ENCODE data around the gene RNFT2.
A peak's percentile ranks its signal among the peaks of the same experiment; 100 is the strongest.
"Not testable (repeated sequence)": the region's sequence is repeated elsewhere in the genome, so short reads cannot be mapped to it uniquely, and the experiment has no call there.

The RNFT2 gene

GRCh38 chr12:116710370-116711150 is 27.6 kb upstream of the RNFT2 start:
- no peak for DNase-seq (ENCODE audit: low read depth)

DNA sequence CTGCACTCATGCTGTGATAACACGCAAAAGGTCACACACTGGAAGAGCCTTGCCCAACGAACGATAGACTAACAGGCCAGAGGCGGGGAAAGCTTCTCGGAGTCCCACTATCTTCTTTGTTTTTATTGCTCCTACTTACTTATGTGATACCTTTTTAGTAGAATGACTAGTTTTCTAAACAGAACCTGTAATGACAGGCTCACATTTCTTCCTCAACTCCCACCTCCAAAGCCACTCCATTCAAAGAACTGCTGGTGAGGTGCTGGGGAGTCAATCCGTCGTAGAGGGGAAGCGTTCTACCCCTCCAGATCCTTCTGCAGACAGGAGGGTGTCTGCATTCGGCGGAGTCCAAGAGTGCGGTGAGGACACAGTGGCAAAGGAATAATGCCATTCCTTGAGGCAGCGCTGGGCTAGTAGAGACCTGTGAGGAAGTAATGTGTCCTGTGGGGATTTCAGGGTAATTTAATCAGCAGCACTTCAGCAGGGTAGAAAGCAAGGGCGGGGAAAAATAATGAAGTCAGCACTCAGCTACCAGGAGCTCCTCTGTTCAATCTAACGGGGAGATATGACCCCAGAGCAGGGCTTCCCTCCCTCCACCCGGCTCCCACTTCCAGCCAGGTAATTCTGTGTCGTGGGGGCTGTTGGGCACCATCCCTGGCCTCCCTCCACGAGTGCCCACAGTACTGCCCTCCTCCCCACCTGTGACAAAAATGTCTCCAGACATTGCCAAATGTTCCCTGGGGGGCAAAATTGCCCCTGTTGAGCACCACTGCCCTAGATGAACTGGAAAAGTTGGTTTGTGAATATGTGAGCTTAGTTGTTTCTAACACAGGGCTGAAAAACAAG is 25.4 kb upstream of the RNFT2 start:
- no peak for DNase-seq (ENCODE audit: low read depth)

GRCh38 chr12:116713527-116713926 is 24.6 kb upstream of the RNFT2 start:
- no peak for DNase-seq (ENCODE audit: low read depth)

DNA sequence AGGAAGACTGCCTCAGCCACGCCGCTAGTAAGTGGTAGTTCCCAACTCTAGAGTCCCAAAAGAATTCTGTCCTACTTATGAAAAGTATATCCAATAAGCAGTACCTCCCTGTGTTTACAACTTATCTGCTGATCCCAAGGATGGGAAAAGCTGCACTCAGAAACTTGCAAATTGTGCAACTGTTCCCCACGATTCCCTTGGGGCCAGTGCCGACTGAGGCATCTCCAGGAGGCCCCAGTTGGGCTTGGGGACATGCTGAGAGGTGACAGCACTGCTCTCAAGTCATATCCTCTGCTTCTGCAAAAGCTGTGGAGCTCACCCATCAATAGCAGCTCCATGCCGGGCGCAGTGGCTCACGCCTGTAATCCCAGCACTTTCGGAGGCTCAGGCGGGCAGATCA is 23.9 kb upstream of the RNFT2 start:
- DNase-seq (ENCODE audit: low read depth) = no peak

GRCh38 chr12:116717466-116718437 is 20.4 kb upstream of the RNFT2 start:
- DNase-seq (ENCODE audit: low read depth) = no peak

- peak; percentile 54 for DNase-seq (ENCODE audit: low read depth)
These were observed 19.3 kb upstream of the RNFT2 start for GRCh38 chr12:116718655-116719454.

DNA sequence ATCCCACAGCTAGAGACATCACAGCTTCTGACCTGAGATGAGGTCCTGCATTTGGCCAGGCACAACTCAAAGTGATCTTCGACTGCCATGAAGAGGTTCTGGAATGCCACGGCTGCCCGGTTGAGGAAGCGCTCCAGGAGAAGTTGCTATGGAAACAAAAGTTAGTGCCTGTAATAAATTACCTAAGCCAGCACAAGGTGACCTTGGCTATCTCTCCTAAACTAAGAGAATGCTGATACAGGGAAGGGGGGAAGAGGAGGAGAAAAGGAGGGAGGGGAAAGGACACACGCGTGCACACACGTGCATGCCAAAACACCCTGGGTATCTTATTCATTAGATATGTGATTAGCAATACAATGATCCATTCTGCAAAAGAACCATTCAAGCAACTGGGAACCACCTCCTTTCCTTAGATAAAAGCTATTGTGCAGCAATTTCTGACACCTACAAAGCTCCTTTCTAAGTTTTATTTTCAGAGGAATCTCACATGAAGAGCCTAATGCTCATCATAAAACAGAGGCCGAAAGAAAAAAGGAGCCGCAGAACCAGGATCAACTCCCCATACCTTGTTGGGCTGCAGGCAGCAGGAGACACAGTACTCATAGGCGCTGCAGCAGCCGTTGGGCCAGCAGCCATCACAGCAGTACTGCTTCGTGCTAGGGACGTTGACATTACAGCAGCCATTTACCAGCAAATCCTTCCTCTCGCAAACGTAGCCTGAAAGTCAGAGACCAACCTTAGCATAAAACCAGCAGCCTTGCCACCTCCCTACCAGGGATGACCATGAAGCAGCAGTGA is 18.2 kb upstream of the RNFT2 start:
- peak; percentile 7 for DNase-seq (ENCODE audit: low read depth)

- no peak for DNase-seq (ENCODE audit: low read depth)
These were observed 15.9 kb upstream of the RNFT2 start for GRCh38 chr12:116722245-116722644.

DNA sequence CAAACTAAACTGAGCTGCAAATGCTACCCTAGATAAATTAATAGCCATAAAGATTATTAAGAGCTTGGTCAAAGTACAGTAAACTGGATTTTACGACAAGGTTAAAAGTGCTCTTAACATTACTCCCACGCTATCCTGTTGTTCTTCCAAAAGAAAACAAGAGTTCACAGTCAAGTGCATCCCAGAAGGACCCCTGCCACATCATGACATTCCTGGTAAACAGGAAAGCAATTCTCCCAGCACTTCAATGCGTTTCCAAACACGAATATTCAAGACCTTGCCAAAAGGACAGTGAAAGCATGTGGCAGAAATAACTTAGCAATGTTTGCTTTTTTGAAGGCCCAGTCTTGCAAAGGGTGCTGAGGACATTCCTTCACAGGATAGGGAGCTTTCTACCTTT is 11.4 kb upstream of the RNFT2 start:
- no peak for DNase-seq (ENCODE audit: low read depth)

DNA sequence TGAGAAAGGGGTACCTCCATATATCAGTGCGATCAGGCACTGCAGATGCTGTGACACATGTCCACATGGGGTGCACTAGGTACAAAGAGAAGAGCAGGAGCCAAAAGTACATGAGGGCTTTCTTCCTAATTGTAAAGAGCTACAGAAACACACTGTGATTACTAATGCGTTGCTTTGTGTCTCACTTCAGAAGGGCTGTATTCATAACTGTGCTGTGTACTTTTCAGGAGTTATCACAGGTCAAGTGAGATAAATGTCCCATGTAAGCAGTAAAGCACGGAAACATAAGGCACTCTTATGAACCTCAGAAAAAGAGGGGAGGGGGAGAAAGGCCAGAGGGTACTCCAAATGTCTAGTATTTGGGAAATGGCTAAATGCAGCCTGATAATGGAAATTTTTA is 10.9 kb upstream of the RNFT2 start:
- DNase-seq (ENCODE audit: low read depth) = no peak

DNA sequence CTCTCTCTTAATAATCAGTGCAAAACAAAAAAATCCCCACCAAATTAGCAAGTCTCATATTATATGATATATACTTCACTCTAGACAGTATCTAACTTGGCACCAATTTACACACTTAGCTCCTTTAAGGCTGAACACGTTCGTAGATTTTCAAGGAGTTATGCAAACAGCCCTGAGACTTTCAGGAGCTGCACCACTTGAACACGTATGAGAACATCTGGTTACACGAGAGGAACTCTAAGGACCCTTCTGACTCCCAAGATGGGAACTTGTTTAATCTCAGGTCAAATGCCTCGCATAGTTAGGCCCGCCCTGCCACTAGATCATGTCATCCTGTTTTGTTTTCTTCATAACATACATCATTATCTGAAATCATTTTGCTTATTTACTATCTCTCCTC is 10.2 kb upstream of the RNFT2 start:
- DNase-seq (ENCODE audit: low read depth) = peak; percentile 6

DNA sequence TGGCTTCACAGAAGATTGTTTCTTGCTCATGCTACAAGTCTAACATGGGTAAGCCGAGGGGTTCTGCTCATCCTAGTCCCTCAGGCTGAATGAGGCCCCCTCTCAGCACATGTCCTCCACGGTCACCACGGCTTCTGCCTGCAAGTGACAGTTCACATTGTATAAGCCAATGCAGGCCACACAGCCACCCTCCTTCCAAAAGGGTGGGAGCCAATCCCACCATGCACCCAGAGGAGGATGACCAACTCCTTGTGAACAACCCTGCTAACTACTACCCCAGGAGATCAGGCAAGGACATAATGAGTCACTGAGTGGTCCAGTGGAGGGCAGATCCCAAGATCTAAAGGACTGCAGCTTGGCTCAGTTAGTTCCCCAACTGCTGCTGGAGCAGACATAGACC is 6.3 kb upstream of the RNFT2 start:
- no peak for DNase-seq (ENCODE audit: low read depth)

DNA sequence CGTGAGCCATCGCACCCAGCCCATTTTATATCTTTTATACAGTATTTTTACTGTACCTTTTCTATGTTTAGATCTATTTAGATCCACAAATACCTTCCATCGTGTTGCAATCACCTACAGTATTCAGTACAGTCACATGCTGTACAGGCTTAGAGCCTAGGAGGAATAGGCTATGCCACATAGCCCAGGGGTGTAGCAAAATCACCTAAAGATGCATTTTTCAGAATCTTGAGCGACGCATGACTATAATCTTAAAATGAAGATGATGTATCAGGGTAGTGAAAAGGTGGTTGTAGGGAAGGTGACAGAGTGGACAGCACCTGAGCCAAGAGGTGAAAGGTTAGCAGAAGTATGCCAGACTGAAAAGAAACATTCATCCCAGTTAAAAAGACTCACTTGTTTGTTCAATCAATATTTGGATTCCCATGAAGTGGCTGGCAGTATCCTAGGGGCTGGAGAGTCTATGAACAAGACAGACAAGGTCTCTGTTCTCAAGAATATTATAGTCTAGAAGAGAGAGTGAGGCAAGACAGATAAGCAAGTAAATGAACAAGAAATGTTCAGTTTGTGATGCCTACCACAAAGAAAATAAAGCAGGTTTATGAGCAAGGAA is 3.9 kb upstream of the RNFT2 start:
- no peak for DNase-seq (ENCODE audit: low read depth)

DNA sequence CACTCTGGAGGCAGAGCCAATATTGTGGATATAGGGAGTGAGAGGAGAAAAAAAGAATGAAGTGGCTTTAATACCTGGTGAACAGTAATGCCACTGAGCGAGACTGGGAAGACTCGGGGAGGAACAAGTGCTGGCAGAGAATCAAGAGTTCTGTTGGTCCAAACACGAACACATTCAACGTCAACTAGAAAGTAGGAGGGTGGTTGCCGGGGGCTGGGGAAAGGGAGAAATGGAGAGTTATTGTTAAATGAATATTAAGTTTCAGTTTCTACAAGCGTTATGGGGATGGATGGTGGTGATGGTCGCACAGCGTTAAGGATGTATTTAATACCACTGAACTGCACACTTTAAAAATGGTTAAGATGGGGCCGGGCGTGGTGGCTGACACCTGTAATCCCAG is 3.0 kb upstream of the RNFT2 start:
- DNase-seq (ENCODE audit: low read depth) = no peak

- DNase-seq (ENCODE audit: low read depth) = no peak
These were observed 2.0 kb upstream of the RNFT2 start for GRCh38 chr12:116735951-116736599.

DNA sequence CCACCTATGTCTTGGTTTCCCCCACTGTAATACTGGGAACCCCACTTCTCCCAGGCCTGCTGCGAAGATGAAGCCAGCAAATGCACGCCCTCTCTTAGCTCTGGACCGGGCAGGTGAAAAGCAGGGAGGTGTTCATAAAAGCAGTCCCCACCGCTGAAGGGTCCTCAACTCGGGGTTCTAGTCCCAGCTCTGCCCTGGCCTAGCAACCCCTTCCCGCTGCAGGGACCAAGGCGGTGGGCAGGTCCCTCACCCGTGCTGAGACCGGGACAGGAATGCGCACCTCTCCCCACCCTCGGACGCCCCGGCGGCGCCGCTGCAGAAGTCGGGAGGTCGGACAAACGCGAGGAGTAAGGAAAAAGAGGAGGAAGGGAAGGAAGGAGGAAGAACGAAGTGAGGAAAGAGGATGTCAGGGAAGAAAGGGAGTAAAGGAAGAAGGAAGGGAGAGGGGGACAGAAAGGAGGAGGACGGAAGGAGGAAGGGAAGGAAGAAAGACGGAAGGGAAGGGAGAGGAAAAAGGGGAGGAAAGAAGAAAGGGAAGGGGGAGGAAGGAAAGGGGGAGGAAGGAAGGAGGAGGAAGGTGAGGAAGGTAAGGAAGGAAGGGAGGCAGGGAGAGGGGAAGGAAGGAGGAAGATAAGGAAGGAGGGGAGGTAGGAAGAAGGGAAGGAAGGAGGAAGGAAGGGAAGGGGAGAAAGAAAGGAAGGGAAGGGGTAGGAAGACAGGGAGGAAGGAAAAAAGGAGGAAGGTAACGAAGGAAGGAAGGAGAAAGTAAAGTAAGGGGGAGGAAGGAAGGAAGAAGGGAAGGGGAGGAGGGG is 947 bp upstream of the RNFT2 start:
- DNase-seq (ENCODE audit: low read depth) = no peak

- no peak for DNase-seq (ENCODE audit: low read depth)
These were observed 1.3 kb downstream of the RNFT2 start for GRCh38 chr12:116739381-116739887.

DNA sequence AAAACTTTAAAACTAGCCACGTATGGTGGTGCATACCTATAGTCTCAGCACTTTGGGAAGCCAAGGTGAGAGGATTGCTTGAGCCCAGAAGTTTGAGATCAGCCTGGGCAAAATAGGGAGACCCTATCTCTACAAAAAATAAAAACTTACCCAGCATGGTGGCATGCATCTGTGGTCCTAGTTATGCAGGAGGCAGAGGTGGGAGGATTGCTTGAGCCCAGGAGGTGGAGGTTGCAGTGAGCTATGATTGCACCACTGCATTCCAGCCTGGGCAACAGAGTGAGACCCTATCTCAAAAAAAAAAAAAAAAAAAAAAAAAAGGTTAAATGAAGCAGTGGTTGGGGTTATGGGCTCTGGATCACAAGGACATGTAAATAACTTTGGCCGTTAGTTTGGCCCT is 4.7 kb downstream of the RNFT2 start:
- DNase-seq (ENCODE audit: low read depth) = not testable (repeated sequence)
